CD4-positive, alpha-beta T cell (primary cell): ENCODE data around the gene SNAI3. TPM values are rescaled to one million over a fixed set of nuclear protein-coding genes. Genes with fewer than 3 reads are reported as not detected.
A peak's percentile ranks its signal among the peaks of the same experiment; 100 is the strongest.

Source experiments
- ATAC-seq: fragments of 200-7000 bp; cut with Tn5 transposase; one replicate; pipeline ENCODE4 v1.10.0; 2022; ENCODE audit warnings: mild to moderate bottlenecking; ENCODE audit not compliant: poor library complexity
- CTCF ChIA-PET: fragments of 350-600 bp; sonication (Branson Sonifier 250); formaldehyde crosslinking; loops from one replicate; lab custom pipeline; 2021; ENCODE audit warnings: antibody characterized with exemption, inconsistent platforms; lab: Charles Lee
- POLR2A ChIA-PET: fragments of 350-600 bp; sonication (Branson Sonifier 250); formaldehyde crosslinking; loops from one replicate; lab custom pipeline; 2021; ENCODE audit warnings: antibody characterized with exemption, inconsistent platforms; lab: Charles Lee
- DNase-seq, 14 experiments: peaks; one replicate each; pipeline ENCODE4 v3.0.0-alpha.2; 2013 to 2020; ENCODE audit warnings: mixed read lengths in 2 of 14
- H3K27ac ChIP-seq, 2 donors: one replicate each; pipeline versions ENCODE4 v1.5.1 to v1.7.0; 2013; ENCODE audit warnings: low read length in 2 of 2, low read depth in 1 of 2, mild to moderate bottlenecking in 1 of 2
- H3K27me3 ChIP-seq, 2 experiments: 1 replicate in 1 of 2; 2 replicates in 1 of 2; pipeline versions ENCODE4 v1.6.1 to v1.7.0; 2013; ENCODE audit warnings: low read length in 2 of 2, control low read depth in 1 of 2, mild to moderate bottlenecking in 1 of 2, moderate library complexity in 1 of 2; ENCODE audit not compliant: insufficient read depth in 2 of 2, control insufficient read depth in 1 of 2
- H3K36me3 ChIP-seq: one replicate; pipeline ENCODE4 v1.6.1; 2013; ENCODE audit warnings: low read length, control low read depth; ENCODE audit not compliant: insufficient read depth
- H3K4me1 ChIP-seq: one replicate; pipeline ENCODE4 v1.6.1; 2013; ENCODE audit warnings: low read length, control low read depth; ENCODE audit not compliant: insufficient read depth
- H3K4me3 ChIP-seq: one replicate; pipeline ENCODE4 v1.5.1; 2013; ENCODE audit warnings: mild to moderate bottlenecking, low read length, moderate library complexity
- H3K9me3 ChIP-seq, 2 experiments: 1 replicate in 1 of 2; 2 replicates in 1 of 2; pipeline versions ENCODE4 v1.6.1 to v1.7.0; 2013; ENCODE audit warnings: low read length in 2 of 2, mild to moderate bottlenecking in 2 of 2, control low read depth in 1 of 2, moderate library complexity in 1 of 2; ENCODE audit not compliant: control insufficient read depth in 1 of 2, insufficient read depth in 1 of 2
- H3K27ac Mint-ChIP-seq: one replicate; pipeline ENCODE4 v1.8.0; 2020; ENCODE audit warnings: mixed read lengths
- H3K27me3 Mint-ChIP-seq: one replicate; pipeline ENCODE4 v1.8.0; 2021; ENCODE audit warnings: mixed read lengths
- H3K36me3 Mint-ChIP-seq: one replicate; pipeline ENCODE4 v1.8.0; 2021; ENCODE audit warnings: low read depth, mixed read lengths
- H3K4me1 Mint-ChIP-seq: one replicate; pipeline ENCODE4 v1.8.0; 2021; ENCODE audit warnings: low read depth, mixed read lengths
- H3K4me3 Mint-ChIP-seq: one replicate; pipeline ENCODE4 v1.8.0; 2020; ENCODE audit warnings: mild to moderate bottlenecking, mixed read lengths
- H3K9me3 Mint-ChIP-seq: one replicate; pipeline ENCODE4 v1.8.0; 2020; ENCODE audit warnings: mixed read lengths
- CTCF ChIP-seq: fragments of 200-600 bp; IDR thresholded peaks from one replicate; pipeline ENCODE4 v1.8.0; 2022; ENCODE audit warnings: antibody characterized with exemption, mild to moderate bottlenecking
- intact Hi-C, 2 experiments: fragments of 100-400 bp; cut with DNase I in 1 of 2; cut with micrococcal nuclease in 1 of 2; formaldehyde crosslinking; loops; one replicate each; pipeline versions ENCODE4 v1.15.1 to v1.9.0; 2023 to 2025; cut with DNase I, micrococcal nuclease
- total RNA-seq, 174 experiments: library from RNA in 2 of 174; stranded (reverse) in 2 of 174; gene quantifications; one replicate each; pipeline ENCODE4 v1.2.3 and lab custom pipeline; 2021 to 2026

Gene SNAI3
- total RNA-seq, 2 experiments from 2014 or later: 3.0 to 3.5 TPM

DNA sequence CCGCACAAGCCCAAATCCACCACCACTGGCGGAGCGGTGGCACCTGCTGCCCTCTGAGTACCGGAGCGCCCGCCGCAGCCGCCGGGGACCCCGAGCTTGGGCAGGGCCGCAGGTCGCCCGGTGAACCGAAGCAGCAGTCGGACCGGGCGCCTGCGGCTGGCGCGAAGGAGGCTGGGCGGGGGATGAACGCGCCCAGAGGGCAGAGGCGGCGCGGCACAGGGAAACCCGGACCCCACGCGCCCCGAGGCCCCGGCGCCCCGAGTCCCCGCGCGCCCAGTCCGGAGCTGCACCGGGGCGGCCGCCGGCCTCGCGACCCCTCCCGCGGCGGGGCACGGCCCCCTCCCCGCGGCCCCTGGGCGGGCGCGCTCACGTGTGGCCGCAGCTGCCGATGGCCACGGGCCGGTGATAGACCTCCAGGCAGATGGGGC, 19.5 kb upstream of the SNAI3 start:
- no peaks in the 10 kb centered on the region for H3K27me3 Mint-ChIP-seq
- peaks cover 58% of the 10 kb centered on the region for H3K4me1 Mint-ChIP-seq
- peak overlapping the region; percentile 99 for H3K4me3 Mint-ChIP-seq
- Histone ChIP-seq H3K27ac (peak overlapping the region; percentile 93 to 96), H3K4me3 (peak overlapping the region; percentile 82), H3K9me3 (no peaks in the 10 kb centered on the region), H3K4me1 (peaks cover 62% of the 10 kb centered on the region), H3K27me3 (no peaks in the 10 kb centered on the region), H3K36me3 (peaks cover 8% of the 10 kb centered on the region)
- DNase-seq (peak in 5 of 14 experiments; percentile 22 to 57 (median 35)), ATAC-seq (no peak)
- no peaks in the 10 kb centered on the region for H3K9me3 Mint-ChIP-seq
- peak overlapping the region; percentile 100 for H3K27ac Mint-ChIP-seq
- ChIA-PET POLR2A (interaction anchor here (0.9 to 8.2 kb wide), 10 partner anchors 17 to 410 kb away, joined by 3 to 71 read pairs (median 5); partner anchors contain the start of genes MVD, SNAI3 and ZC3H18), CTCF (interaction anchor here (0.7 to 4.2 kb wide), 3 partner anchors 20 to 32 kb away, joined by 3 to 23 read pairs (median 4); partner anchors contain the start of gene SNAI3)
- H3K36me3 Mint-ChIP-seq: peaks cover 33% of the 10 kb centered on the region
- intact Hi-C loops: loop anchor here (1.0 to 10.0 kb wide), 6 partner anchors 25 to 1269 kb away; partner anchors contain the start of genes ZC3H18 (in 2 of the 2) and ZFPM1 (in 2 of the 2)
- TF ChIP-seq CTCF: no peak

DNA sequence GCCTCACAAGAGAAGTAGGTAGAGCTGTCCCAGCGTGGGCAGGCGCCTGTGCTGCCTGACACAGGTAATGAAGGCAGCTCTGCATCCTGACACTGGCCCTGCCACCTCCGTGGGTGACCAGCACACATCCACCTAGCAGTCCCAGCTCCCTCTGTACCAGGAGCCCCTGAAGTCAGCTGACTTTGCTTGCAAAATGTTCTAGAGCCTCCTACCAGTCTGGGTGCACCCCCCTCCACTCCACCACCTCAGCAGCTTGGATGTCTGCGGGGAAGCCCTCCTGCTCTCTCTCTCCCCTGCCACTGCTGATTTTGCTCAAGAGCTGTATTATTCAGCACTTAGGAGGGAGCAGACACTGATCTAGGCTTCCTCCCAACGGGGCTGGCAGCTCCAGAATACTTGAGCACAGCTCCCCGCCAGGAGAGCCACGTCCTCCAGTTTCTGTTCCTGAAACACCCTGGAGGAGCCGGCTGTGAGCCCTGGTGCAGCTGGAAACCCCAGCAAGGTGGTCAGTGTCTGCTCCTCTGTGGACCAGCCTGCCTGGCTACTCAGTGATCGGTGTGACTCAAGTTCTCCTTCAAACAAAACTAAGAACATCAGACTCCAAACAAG, 18.9 kb upstream of the SNAI3 start:
- peak; percentile 21 for ATAC-seq

More for the DNA sequence above, 18.9 kb upstream of the SNAI3 start:
- DNase-seq: peak in 8 of 14 experiments; percentile 27 to 78 (median 56)
- Histone ChIP-seq H3K27ac (peak overlapping the region; percentile 93 to 96), H3K27me3 (no peaks in the 10 kb centered on the region), H3K36me3 (peaks cover 12% of the 10 kb centered on the region), H3K9me3 (no peaks in the 10 kb centered on the region), H3K4me1 (peaks cover 69% of the 10 kb centered on the region), H3K4me3 (peak overlapping the region; percentile 82)
- peak overlapping the region; percentile 100 for H3K27ac Mint-ChIP-seq
- H3K27me3 Mint-ChIP-seq: no peaks in the 10 kb centered on the region
- peaks cover 65% of the 10 kb centered on the region for H3K4me1 Mint-ChIP-seq
- POLR2A ChIA-PET: interaction anchor here (0.5 to 8.2 kb wide), 14 partner anchors 9 to 283 kb away, joined by 3 to 71 read pairs (median 5); partner anchors contain the start of genes MVD, SNAI3 and ZC3H18
- no peak for TF ChIP-seq CTCF
- H3K4me3 Mint-ChIP-seq: peak overlapping the region; percentile 99
- CTCF ChIA-PET: interaction anchor here (0.5 to 4.2 kb wide), 3 partner anchors 20 to 97 kb away, joined by 3 to 23 read pairs (median 4); partner anchors contain the start of gene SNAI3
- no peaks in the 10 kb centered on the region for H3K9me3 Mint-ChIP-seq
- intact Hi-C loops: loop anchor here (1.0 to 10.0 kb wide), 4 partner anchors 24 to 1270 kb away; partner anchors contain the start of genes ZC3H18 (in 1 of the 2) and ZFPM1 (in 1 of the 2)
- peaks cover 39% of the 10 kb centered on the region for H3K36me3 Mint-ChIP-seq
